A549 (cell line): ENCODE measurements around the gene NUDT14.

Experiments
- CBX8 ChIP-seq: fragments of 200-600 bp; sonication (generic); IDR thresholded peaks from 2 replicates; pipeline ENCODE4 v1.6.1; 2016
- EHMT2 ChIP-seq: fragments of 200-600 bp; sonication (generic); IDR thresholded peaks from 2 replicates; pipeline ENCODE4 v1.6.1; 2016; ENCODE audit warnings: antibody characterized with exemption, low read depth, mild to moderate bottlenecking, moderate library complexity
- HDAC2 ChIP-seq: fragments of 200-600 bp; sonication (generic); IDR thresholded peaks from 2 replicates; pipeline ENCODE4 v1.6.1; 2016
- HEYL ChIP-seq: fragments of 250-450 bp; sonication (Bioruptor Pico); IDR thresholded peaks from 2 replicates; pipeline ENCODE4 v1.8.0; 2021; ENCODE audit warnings: mild to moderate bottlenecking, moderate library complexity
- HMGXB4 ChIP-seq: fragments of 250-450 bp; sonication (Bioruptor Pico); IDR thresholded peaks from 2 replicates; pipeline ENCODE4 v1.5.0; 2021; ENCODE audit warnings: mild to moderate bottlenecking, moderate library complexity, borderline replicate concordance
- HOXA7 ChIP-seq: fragments of 250-450 bp; sonication (Bioruptor Pico); IDR thresholded peaks from 2 replicates; pipeline ENCODE4 v1.5.0; 2020; ENCODE audit warnings: mild to moderate bottlenecking, moderate library complexity
- HOXB13 ChIP-seq: fragments of 250-450 bp; sonication (Bioruptor Pico); IDR thresholded peaks from 2 replicates; pipeline ENCODE4 v1.5.0; 2020; ENCODE audit warnings: low read depth, mild to moderate bottlenecking, moderate library complexity
- POLR2A ChIP-seq: IDR thresholded peaks from 2 replicates; pipeline ENCODE4 v1.6.1; 2012; ENCODE audit warnings: mild to moderate bottlenecking, low read length
- RFX5 ChIP-seq: fragments of 450-650 bp; IDR thresholded peaks from 2 replicates; pipeline ENCODE4 v1.7.1; 2014; ENCODE audit warnings: antibody characterized with exemption, mild to moderate bottlenecking, moderate library complexity
- TF ChIP-seq, protein P1 (sequence below): fragments of >200 bp; sonication (Bioruptor Twin); formaldehyde crosslinking; IDR thresholded peaks from 3 replicates; pipeline ENCODE4 v1.5.1; 2016
- TF ChIP-seq, protein P2 (sequence below): IDR thresholded peaks from 2 replicates; pipeline ENCODE4 v1.6.1; 2012

DNA sequence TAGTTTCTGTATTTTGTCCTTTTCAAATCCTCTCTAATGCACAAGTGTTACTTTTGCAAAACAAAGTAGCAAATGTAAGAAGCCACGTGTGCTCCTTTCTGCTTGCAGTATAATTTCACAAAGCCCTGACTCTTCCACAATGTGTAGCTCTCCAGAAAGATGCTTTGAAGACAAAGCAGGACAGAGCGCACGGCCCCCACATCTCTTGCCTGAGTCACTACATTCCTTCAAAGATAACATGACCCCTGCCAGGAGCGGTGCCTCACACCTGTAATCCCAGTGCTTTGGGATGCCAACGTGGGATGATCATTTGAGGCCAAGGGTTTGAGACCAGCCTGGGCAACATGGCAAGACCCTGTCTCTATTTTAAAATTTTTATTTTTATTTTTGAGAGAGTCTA is 53.1 kb downstream of the NUDT14 start:
- TF ChIP-seq, protein P1, sequence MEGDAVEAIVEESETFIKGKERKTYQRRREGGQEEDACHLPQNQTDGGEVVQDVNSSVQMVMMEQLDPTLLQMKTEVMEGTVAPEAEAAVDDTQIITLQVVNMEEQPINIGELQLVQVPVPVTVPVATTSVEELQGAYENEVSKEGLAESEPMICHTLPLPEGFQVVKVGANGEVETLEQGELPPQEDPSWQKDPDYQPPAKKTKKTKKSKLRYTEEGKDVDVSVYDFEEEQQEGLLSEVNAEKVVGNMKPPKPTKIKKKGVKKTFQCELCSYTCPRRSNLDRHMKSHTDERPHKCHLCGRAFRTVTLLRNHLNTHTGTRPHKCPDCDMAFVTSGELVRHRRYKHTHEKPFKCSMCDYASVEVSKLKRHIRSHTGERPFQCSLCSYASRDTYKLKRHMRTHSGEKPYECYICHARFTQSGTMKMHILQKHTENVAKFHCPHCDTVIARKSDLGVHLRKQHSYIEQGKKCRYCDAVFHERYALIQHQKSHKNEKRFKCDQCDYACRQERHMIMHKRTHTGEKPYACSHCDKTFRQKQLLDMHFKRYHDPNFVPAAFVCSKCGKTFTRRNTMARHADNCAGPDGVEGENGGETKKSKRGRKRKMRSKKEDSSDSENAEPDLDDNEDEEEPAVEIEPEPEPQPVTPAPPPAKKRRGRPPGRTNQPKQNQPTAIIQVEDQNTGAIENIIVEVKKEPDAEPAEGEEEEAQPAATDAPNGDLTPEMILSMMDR, result no peak
- TF ChIP-seq RFX5 (no peak), POLR2A (no peak), HOXB13 (CRISPR knock-in tag) (no peak), EHMT2 (no peak), HOXA7 (CRISPR knock-in tag) (no peak), HMGXB4 (CRISPR knock-in tag) (no peak), HEYL (CRISPR knock-in tag) (no peak), CBX8 (no peak), HDAC2 (no peak)
- TF ChIP-seq, protein P2, sequence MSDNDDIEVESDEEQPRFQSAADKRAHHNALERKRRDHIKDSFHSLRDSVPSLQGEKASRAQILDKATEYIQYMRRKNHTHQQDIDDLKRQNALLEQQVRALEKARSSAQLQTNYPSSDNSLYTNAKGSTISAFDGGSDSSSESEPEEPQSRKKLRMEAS, result no peak
